GM19372 (cell line): Measurements from ENCODE around the gene SLC19A1.

ENCODE experiments used
- ATAC-seq: cut with Tn5 transposase; IDR thresholded peaks from one replicate; pipeline ENCODE4 v1.9.1; 2021; ENCODE audit warnings: mild to moderate bottlenecking, low read depth, moderate library complexity; ENCODE audit not compliant: unreplicated experiment

Gene SLC19A1

GRCh38 chr21:45542242-45542666 lies at the start of gene SLC19A1:
TSS of gene SLC19A1 (minus strand) at chr21:45542440. CDS start at chr21:45537959, 4,481 bp downstream.
- no peak for ATAC-seq

DNA sequence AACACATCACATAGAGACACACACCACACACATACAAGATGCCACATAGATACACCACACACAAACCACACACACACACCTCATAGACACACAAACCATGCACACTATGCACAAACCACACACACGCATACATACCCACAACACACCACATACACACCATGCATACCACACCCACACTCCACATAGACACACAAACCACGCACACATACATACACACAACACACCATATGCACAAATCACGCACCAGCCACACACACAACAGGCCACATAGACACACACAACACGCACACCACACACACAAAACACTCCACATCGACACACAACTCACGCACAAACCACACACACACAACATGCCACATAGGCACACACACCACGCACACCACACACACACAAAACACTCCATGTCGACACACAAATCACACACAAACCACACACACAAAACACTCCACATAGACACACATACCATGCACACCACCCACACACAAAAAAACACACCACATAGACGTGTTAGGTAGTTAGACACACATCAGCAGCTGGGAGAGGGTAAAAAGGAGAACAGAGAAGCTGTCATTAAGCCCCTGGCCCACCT lies 49.5 kb upstream of the SLC19A1 start:
- ATAC-seq, result no peak

- ATAC-seq, result no peak
Measured at GRCh38 chr21:45590726-45591618, 48.7 kb upstream of the SLC19A1 start.

- no peak for ATAC-seq
Measured at GRCh38 chr21:45590246-45590725, 48.0 kb upstream of the SLC19A1 start.

DNA sequence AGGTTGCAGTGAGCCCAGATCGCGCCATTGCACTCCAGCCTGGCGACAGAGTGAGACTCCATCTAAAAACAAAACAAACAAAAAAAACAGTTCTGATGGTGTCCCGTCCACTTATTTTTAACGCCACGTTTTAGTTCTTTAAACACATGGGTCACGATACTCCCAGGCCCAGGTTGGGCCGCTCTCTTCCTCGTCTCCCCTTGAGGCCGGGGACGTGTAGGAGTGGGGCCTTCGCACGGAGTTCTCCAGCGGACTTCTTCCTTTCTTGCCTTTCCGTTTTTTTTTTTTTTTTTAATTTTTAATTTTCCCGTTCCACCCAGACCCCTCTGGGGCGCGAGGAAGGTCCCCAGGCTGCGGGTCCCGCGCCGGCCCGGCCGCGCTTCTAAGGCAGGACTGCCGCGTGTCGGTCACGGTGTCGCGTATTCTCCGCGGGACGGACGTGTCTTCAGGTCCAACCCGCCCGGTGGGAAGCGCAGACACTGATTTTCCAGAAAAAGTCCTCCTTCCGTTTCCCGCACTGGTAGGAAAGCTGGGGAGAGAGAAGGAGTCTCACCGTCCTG lies 47.5 kb upstream of the SLC19A1 start:
- ATAC-seq, result no peak

- ATAC-seq, result no peak
Measured at GRCh38 chr21:45588871-45589491, 46.7 kb upstream of the SLC19A1 start.

DNA sequence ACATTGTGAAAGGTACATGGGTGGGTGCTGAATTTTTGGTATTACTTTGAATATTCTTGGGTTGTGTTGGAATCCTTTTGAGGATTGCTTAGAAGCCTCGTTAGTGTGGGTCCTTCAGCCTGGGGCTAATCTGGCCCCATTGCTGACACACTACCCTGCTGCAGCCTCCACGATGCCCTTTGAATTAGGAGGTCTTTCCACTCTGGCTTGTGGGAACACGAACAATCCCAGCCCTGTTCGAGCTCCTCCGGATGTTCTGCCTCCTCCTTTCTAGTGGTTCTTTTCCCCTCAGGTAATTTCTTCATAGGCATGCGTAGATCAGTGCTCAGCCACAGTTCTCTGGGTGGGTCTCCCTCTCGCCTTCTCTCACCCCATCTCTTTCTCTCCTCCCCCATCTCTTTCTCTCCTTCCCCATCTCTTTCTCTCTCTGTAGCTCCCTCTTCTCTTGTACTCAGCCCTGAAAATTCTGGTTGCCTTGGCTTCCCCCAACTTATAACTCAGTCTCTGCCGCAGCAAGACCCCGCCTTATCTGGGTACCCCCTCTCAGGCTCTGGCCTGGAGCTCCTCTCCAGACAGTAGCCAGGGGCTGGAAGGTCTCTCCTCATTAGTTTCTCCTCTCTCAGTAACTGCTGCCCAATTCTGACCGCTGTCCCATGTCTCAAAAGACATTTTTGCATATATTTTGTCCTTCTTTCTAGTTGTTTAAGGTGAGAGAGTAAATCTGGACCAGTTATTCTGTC lies 46.0 kb upstream of the SLC19A1 start:
- no peak for ATAC-seq

DNA sequence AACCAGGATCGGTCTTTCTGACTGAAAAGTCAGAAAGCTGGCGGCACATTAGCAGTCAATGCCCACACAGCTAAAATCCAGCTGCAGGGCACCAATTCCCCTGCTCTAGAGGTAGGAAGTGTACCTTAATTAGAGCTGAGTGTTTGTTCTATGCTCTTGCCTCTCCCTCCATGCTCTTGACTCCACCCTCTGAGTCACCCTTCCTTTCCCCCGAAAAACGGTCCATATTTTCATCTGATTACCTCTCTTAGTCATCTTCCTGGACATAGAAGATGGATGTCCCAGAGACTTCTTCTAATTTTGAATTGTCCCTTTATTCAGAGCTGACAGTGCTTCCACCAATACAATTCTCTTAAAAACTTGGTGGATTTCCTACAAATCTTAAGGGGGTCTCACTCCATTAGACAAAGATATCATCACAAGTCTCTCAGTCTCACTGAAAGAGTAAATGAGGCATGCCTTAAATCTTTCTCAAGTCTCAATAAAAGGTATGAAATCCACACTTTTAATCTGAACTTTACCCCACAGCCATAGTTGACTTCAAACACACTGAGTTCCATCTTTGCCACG lies 44.1 kb upstream of the SLC19A1 start:
- no peak for ATAC-seq

DNA sequence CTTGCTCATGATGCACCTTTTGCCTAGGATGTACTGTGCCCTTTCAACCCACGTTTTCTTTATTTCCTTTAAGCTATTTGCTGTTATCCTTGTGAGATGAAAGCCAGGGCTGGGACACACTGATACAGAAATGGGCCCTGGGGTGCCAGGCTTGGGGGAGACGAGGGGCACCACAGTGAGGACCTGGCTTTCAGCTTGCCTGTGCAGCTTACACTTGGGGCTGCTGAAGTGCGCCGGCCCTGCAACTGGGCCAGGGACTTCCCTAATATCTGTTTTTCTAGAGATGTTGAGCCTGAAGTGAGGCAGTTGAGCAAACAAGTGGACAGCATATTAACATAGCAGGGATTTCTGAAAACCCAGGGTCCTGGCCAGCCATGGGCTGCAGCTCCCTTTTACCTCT lies 42.5 kb upstream of the SLC19A1 start:
- no peak for ATAC-seq

DNA sequence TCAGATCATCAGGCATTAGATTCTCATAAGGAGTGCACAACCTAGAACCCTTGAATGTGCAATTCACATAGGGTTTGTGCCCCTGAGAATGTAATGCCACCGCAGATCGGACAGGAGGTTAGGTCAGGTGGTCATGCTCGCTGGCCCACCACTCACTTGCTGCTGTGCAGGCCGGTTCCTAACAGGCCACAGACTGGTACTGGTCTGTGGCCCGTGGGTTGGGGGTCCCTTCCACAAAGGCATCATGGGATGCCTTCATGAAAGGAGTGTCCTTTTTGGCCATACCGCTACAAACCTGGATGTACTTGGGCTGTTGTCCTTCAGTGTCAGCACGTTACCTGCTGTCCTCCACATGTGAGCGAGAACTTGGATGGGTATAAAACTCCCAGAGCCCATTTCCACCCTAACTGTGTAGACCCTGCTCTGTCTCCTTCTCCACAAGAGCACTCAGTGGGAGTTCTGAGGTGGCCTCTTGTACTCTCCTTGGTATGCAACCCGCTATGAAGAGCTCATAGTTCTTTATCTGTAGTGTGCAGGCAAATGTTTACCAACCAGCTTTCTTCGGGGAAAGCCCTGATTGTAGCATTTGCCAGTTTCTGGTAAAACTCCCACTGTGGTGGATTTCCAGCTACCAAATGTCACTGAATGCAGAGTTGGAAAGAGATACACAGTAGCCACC lies 41.7 kb upstream of the SLC19A1 start:
- ATAC-seq, result no peak

DNA sequence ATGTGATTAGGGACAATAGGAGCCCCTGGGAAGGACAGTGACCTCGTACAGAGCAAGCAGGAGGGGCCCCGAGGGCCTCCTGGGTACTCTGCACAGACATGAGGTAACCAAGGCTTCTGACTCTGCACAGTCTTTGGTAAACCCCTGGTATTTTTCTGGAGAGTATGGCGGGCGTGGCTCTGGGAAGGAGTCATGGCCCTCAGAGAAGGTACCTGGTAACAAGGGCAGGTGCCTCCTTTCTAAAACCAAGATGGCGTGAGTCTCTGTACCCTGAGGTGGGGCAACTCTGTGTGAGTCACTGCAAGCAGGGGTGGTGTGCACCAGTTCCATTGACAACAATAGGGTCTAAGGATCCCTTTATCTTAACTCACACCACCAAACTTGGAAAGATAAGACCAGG lies 39.9 kb upstream of the SLC19A1 start:
- ATAC-seq, result no peak

DNA sequence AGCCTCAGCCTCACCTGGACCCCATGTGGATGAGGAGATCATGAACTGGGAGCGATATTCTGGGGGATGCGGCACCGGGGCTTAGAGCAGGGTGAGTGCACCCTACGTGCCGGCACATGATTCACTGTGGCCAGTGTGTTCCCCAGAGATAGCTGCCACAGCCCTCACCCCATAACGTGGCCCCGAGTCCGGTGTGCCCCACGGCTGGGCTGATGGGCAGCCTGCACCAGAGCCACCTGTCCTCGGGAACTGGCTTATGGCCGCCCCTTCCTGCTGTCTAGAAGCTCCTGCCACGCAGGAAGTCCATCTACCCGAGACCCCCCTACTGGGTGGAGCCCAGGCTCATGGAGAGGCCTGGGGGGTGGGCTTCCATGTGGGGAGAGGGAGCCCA lies 39.1 kb upstream of the SLC19A1 start:
- ATAC-seq, result no peak

GRCh38 chr21:45580576-45581321 lies 38.5 kb upstream of the SLC19A1 start:
- no peak for ATAC-seq

- ATAC-seq, result no peak
Measured at GRCh38 chr21:45580181-45580575, 37.9 kb upstream of the SLC19A1 start.

DNA sequence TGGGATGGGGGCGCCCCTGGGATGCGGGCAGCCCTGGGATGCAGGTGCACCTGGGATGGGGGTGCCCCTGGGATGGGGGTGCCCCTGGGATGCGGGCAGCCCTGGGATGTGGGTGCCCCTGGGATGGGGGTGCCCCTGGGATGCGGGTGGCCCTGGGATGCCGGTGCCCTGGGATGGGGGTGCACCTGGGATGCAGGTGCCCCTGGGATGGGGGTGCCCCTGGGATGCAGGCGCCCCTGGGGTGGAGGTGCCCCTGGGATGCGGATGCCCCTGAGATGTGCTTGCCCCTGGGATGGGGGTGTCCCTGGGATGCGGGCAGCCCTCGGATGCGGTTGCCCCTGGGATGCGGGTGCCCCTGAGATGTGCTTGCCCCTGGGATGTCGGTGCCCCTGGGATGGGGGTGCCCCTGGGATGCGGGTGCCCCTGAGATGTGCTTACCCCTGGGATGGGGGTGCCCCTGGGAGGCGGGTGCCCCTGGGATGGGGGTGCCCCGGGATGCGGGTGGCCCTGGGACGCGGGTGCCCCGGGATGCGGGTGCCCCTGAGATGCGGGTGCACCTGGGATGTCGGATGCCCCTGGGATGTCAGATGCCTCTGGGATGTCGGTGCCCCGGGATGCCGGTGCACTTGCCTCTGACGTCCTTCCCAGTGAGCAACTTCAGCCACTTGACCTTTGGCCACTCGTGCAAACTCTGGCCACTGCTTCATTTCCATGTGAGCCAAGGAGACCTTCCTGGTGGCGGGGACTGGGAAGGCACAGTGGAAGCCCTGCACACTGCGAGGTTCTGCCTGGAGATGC lies 37.3 kb upstream of the SLC19A1 start:
- ATAC-seq, result no peak

DNA sequence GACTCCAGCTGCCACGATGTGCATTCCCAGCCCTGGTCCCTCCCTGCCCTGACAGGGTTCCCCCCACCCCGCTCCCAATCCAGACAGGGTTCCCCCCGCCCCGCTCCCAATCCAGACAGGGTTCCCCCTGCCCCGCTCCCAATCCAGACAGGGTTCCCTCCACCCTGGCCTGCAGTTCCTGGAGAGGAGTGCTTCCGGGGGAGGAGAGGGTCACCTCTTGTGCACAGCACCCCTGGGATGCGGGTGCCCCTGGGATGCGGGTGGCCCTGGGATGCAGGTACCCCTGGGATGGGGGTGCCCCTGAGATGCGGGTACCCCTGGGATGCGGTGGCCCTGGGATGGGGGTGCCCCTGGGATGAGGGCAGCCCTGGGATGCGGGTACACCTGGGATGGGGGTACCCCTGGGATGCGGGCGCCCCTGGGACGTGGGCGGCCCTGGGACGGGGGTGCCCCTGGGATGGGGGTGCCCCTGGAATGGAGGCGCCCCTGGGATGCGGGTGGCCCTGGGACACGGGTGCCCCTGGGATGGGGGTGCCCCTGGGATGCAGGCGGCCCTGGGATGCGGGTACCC lies 36.7 kb upstream of the SLC19A1 start:
- ATAC-seq, result no peak

- ATAC-seq, result no peak
Measured at GRCh38 chr21:45578176-45578801, 36.0 kb upstream of the SLC19A1 start.
